CD4-positive, alpha-beta T cell treated with Interferon alpha-2 for 1 hour (primary cell): ENCODE results near the gene JAGN1.
A peak's percentile ranks its signal among the peaks of the same experiment; 100 is the strongest.
"Not testable (repeated sequence)": the region's sequence is repeated elsewhere in the genome, so short reads cannot be mapped to it uniquely, and the experiment has no call there.

Experiments
- DNase-seq, 2 donors: peaks; one replicate each; pipeline ENCODE4 v3.0.0-alpha.2; 2020 to 2022

Gene JAGN1

DNA sequence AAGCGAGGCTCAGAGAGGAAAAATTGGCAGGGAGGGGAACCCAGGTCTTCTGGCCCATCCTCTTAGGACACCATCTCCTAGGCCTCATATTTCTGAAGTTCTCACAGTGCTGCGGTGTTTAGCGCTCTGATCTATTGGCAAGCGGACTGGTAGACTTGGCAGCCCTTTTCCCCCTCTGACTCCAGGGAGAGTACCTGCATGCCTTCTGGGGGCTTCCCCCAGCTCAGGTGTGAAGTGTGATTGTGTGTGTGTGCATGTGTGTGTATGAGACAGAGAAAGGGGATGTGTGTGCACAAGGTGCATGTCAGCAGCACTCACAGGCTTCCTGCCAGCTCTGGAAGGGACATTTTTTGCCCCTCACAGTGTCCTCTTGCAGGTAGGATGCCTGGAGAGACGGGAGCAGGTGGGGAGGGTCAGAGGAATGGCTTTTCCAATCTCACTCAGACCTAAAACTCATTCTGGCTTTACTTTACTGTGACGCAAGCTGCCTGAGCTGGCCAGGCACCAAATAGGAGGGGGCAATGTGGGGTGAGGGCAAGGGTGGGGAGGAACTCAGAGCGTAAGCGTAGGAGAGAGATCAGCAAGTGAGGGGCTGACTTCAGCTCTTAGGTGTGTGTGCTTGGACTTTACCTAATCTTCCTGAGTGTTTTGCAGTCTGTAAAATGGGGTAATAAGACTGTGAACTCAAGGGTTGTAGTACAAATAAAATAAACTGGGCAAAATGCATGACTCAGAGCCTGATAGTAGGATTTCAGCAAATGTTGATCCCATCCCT is 8.2 kb downstream of the JAGN1 start:
- no peak for DNase-seq

DNA sequence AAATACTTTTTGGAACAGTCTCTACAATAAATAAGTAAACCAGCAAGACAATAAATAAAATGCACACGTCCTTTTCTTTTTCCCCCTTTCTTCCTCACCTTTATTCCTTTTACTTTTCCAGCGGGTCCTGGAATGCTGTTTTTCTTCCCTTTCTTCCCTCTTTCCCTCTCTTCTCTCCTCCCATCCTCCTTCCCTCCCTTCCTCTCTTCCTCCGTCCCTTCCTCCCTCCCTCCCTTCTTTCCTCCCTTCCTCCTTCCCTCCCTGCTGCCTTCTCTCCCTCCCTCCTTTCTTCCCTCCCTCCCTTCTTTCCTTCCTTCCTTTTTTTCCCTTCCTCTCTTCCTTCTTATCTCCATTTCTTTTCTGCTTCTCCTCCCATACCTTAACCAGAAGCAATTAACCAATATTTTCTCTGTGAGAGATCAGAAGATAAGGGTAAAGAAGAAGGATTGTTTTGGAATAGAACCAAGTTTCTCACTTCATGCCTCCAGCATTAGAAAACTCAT is 8.9 kb downstream of the JAGN1 start:
- DNase-seq: no peak

DNA sequence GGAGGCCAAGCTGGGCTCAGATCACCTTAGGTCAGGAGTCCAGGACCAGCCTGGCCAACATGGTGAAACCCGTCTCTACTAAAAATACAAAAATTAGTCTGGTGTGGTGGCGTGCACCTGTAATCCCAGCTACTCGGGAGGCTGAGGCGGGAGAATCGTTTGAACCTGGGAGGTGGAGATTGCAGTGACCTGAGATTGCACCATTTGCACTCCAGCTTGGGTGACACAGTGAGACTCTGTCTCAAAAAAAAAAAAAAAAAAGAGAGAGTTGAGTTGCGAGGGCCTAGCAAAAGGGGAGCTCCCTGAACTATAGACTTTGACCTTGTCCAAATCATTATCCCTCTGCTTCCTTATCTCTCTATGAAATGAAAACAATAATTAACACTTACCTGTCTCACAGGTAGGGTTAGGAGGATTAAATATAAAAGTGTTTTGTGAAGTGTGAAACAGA is 10.6 kb downstream of the JAGN1 start:
- not testable (repeated sequence) for DNase-seq

DNA sequence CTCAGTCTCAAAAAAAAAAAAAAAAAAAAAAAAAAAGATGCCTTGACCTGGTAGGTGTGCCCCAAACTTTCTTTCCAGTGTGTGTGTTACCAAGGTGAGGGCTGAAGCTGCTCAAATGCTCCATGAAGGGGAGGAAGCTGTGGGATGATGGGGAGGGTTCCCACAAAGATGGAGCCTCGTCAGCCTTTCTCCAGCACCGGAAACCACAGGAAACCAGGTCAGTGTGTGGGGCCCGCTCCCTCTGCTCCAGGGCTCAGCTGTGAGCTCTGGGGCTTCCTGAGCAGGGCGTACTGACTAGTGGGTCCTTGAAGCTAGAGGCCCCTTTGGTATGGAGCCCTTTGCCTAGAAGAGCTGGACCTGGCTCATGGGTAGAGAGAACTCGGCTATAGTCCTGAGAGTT is 11.6 kb downstream of the JAGN1 start:
- peak in 1 of 2 donors; percentile 45 for DNase-seq

DNA sequence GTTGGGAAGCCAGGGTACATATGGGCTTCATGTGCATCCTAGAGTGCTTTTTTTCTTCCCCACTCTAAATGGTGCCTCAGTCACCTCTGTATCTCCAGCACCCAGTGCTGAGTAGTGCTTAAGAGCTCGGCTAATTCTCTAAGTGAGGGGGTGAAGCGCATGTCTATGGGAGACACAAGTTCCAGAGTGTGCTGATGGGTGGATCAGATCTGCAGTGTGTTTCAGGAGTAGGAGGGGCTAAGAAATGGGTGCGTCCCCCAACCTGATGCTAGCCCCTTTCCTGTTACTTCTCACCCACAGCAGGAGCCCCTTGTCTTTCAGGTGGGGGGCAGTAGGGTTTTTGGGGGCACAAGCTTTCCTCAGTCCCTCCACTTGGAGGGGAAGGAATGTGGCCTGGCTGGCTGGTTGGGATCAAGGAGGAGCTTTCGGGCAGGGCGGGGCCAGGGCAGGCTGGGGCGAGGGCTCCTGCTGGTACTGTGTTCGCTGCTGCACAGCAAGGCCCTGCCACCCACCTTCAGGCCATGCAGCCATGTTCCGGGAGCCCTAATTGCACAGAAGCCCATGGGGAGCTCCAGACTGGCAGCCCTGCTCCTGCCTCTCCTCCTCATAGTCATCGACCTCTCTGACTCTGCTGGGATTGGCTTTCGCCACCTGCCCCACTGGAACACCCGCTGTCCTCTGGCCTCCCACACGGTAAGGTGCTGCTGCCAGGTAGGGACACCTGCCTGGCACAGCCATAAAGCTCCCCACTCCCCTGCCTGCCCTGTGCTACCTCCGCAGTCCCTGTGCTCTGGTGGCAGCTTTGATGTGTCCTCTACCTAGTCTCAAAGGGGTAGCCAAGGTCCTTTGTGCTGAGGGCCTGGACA is 12.2 kb downstream of the JAGN1 start, which contains the start of gene IL17RE:
Gene IL17RE (plus strand): TSS at position 477 of the 866 bp plus-strand sequence. CDS start 85 bp downstream, at position 562.
- DNase-seq: no peak

DNA sequence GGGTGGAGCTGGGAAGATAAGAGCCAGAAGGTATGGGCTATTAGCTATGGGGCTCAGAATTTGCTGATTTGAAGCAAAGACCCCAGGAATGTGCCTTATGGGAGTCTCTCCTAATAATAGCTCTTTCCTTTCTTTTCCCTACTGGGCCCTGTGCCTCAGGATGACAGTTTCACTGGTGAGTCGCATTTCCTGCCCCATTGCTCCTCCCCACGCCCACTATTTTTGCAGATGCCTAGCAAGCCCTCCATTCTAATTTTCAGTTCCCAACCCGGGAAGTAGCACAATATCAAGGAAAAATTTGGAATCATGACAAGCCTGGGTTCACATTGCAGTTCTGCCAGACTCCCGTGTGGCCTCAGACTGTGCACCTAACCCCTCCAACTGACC is 12.8 kb downstream of the JAGN1 start:
- no peak for DNase-seq

DNA sequence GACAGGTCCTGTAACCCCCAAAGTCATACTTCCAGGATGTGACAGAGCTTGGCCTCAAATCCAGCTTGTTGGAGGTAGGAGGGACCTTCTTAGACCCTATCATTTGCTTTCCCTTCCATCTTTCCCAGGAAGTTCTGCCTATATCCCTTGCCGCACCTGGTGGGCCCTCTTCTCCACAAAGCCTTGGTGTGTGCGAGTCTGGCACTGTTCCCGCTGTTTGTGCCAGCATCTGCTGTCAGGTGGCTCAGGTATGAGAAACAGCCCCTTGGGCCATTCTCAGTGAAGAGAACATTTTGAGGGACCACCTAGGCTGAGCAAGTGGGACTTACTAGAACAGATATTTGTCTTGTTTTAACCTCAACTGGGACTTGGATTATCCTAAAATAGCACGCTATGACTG is 13.5 kb downstream of the JAGN1 start:
- DNase-seq: no peak

DNA sequence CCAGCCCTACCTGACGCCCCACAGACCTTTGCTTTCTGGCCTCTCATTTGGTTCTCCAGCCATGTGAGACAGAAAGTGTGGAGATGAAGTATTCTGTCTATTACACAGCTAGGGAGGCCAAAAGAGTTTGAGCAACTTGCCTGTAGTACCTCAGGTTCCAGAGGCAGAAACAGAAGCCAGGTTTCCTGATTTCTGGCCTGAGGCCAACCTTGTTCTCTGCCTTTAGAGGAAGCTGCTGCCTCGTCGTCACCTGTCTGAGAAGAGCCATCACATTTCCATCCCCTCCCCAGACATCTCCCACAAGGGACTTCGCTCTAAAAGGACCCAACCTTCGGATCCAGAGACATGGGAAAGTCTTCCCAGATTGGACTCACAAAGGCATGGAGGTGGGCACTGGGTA is 16.1 kb downstream of the JAGN1 start:
- no peak for DNase-seq

DNA sequence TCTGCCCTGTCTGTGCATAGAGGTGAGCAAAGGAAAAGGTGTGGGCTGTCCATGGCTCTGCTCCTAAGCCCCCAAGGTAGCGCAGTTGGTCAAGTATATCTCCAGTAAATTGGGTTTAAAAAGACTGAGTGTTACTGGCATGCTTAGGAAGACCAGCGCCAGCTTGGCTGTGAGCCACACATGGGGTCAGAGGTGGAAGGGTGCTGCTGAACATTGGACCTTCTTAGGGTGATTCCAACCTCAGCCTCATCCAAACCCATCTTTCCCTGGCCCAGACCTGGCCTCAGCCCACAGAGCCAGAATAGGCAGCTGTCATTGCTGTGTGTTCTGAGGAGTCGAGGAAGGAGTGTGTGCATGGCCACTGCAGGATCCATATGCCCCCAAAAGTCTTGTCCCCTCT is 17.9 kb downstream of the JAGN1 start:
- DNase-seq: no peak

DNA sequence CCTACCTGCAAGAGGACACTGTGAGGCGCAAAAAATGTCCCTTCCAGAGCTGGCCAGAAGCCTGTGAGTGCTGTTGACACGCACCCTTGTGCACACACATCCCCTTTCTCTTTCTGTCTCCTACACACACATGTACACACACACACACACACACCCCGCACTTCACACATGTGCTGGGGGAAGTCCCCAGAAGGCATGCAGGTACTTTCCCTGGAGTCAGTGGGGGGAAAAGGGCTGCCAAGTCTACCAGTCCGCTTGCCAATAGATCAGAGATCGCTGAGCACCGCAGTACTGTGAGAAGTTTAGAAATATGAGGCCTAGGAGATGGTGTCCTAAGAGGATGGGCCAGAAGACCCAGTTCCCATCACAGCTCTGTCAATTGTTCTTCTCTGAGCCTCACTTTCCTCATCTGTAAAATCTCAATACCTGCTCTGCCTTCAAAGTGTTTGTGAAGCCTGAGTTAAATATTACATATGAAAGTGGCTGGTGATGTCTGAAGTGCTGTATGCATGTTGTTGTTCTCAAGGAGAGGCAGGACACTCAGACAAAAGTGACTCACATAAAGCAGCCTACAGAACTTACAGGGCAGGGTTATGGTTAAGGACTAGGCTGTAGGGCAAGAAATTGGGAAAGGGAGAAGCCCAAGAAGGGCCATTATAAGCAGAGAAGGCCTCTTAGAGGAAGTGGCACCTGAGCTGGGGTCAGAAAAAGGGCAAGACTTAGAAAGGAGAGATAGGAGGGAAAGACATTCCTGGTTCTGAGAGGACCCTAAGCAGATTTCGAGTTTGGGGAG is 19.0 kb downstream of the JAGN1 start:
- peak in 1 of 2 donors; percentile 24 for DNase-seq

DNA sequence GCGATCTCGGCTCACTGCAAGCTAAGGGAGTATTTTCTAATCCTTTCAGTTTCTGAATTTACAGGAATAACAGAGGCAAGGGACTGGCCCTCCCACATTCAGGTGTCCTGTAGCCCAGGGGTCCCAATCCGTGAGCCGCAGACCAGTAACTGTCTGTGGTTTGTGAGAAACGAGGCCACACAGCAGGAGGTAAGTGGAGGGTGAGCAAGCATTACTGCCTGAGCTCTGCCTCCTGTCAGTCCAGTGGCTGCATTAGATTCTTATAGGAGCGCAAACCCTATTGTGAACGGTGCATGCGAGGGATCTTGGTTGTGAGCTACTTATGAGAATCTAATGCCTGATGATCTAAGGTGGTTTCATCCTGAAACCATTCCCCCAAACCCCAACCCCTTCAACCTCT is 21.5 kb downstream of the JAGN1 start:
- no peak for DNase-seq

DNA sequence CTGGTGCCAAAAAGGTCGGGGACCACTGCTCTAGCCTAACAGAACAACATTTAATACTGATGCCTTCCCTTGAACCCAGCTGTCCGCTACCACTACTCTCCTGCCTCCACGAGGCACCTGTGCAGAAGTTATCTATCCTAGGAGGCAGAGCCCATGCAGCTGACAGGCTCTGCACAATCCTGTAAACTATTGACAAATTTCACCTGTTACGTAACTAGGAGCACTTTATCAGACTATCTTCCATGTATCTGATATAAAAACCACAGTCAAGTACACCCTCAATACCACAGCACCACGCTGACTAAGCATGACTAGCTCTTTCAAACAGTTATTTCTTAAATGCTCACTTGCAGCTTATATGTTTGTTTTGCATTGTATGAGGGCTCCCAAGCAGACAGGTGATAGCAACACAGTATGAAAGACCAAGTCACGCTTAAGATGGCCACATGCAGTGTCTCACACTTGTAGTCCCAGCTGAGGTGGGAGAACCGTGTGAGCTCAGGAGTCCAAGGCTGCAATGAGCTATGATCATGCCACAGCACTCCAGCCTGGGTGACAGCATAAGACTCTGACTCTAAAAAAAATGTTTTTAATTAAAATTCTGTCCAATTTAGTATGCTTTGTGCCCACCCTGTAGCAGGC is 22.0 kb downstream of the JAGN1 start:
- peak in 1 of 2 donors; percentile 37 for DNase-seq

DNA sequence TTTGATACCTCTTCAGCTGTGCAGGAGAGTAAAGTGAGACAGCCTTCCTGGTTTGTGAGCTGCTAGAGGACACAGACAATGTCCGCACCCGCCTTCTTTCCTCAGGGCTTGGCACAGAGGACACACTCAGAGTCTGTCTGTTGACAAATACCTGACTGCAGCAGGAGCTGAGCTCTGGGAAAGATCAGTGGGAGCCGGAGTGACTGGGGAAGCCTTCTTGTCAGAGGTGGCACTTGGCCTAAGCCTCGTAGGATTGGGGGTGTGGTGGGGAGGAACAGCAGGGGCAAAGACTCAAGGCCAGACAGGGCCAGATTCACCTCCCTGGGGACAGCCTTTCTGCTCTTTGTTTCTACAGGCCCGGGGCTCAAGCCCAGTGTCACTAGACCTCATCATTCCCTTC is 23.2 kb downstream of the JAGN1 start:
- no peak for DNase-seq

DNA sequence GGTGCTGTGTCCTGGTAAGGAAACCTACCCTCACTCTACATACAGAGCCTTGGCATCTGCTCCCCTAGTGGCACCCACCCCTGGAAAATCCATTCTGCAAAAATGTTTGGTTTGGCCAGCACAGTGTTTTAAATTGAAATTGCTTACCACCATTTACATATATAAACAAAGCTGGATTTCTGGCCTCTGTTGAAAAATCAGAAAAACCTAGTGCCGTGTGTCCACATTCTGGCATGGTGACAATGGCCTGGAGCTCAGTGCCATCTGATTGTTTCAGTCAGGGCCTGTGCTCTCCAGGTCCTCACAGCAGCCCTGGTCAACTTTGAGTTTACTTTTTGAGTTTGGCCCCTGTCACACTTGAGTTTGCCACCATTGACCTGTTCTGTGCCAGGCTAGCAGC is 23.6 kb downstream of the JAGN1 start:
- DNase-seq: no peak

DNA sequence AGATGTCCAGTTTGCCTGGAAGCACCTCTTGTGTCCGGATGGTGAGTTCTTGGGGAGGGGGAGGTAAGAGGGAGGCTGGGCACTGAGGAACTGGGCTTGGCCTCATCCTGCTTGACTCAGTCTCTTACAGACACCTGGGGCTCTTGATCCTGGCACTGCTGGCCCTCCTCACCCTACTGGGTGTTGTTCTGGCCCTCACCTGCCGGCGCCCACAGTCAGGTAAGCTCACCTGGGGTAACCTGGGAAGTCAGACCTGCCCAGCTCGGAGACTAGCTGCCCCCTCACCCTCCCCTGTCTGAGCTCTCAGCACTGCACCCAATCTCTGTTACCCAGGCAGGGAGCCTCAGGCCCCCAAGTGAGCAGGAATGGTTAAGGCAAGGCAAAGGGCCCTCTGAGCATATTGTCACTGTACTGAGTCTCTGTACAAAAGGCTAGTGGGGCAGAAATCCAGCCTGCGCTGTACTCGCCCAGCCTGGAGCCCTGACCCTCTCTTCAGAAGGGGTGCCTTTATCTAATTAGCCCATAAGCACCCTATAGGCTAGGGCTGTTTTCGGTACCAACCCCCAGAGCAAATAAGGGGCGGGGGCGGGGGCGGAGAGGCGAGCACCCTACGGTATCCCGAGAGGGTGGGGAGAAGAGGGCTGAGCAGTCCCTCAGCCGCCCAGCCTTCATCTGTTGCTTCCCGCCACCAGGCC is 24.3 kb downstream of the JAGN1 start:
- no peak for DNase-seq

DNA sequence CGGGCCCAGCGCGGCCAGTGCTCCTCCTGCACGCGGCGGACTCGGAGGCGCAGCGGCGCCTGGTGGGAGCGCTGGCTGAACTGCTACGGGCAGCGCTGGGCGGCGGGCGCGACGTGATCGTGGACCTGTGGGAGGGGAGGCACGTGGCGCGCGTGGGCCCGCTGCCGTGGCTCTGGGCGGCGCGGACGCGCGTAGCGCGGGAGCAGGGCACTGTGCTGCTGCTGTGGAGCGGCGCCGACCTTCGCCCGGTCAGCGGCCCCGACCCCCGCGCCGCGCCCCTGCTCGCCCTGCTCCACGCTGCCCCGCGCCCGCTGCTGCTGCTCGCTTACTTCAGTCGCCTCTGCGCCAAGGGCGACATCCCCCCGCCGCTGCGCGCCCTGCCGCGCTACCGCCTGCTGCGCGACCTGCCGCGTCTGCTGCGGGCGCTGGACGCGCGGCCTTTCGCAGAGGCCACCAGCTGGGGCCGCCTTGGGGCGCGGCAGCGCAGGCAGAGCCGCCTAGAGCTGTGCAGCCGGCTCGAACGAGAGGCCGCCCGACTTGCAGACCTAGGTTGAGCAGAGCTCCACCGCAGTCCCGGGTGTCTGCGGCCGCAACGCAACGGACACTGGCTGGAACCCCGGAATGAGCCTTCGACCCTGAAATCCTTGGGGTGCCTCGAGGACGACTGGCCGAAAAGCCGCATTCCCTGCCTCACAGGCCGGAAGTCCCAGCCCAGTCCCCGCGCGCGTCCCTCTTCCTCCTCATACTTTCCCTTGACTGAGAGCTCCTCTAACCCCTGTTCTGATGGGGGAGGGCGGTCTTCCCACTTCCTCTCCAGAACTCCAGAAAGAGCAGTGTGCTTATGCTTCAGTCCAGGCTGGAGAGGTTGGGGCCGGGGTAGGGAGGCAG is 25.1 kb downstream of the JAGN1 start:
- DNase-seq: peak in 1 of 2 donors; percentile 38

DNA sequence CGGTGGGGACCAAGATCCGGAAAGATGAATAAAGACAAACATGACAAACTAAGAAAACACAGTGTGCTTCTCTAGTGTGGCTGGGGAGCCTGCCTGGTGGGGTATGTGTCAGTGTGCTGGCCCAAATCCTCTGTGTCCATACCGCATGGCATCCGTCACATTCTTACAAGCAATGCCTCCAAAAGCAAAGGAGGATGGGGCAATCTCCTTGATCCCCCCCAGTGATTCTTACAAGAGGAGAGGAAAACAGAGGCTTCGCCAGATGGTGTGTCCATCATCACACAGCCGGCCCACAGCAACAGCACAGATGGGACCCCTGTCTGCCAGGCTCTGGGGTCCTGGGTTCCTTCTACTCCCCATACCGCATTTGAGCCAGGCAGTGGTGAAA is 25.9 kb downstream of the JAGN1 start:
- no peak for DNase-seq

DNA sequence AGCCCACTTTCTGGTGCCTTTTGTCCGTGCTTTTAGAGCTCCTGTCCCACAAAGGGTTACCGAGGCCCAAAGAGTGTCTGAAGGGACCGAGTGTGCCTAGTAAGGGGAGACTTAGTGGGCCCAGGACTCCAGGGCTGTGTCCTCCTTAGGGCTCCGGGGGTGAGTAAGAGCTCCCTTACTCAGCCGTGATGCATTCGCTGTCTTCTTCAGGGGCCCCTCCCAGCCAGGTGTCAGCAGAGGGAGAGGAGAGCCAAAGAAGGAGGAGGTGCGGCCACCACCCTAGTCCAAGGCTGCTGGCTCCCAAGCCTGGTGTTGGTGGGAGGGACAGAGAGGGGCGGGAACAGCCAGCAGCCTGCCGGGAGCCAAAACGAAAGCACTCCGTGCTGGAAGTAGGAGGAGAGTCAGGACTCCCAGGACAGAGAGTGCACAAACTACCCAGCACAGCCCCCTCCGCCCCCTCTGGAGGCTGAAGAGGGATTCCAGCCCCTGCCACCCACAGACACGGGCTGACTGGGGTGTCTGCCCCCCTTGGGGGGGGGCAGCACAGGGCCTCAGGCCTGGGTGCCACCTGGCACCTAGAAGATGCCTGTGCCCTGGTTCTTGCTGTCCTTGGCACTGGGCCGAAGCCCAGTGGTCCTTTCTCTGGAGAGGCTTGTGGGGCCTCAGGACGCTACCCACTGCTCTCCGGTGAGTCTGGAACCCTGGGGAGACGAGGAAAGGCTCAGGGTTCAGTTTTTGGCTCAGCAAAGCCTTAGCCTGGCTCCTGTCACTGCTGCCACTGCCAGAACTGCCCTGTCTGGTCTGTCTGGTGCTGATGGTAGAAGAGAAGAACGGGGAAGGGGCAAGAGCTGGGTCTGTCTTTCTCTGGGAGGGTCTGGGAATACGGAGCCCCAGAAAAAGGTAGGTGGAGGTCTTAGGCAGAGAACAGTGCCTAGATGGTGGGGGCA is 26.6 kb downstream of the JAGN1 start, which contains the start of gene IL17RC:
Gene IL17RC (plus strand): TSS at position 365 of the 947 bp plus-strand sequence. CDS start 218 bp downstream, at position 583.
- DNase-seq: peak in 1 of 2 donors; percentile 11

DNA sequence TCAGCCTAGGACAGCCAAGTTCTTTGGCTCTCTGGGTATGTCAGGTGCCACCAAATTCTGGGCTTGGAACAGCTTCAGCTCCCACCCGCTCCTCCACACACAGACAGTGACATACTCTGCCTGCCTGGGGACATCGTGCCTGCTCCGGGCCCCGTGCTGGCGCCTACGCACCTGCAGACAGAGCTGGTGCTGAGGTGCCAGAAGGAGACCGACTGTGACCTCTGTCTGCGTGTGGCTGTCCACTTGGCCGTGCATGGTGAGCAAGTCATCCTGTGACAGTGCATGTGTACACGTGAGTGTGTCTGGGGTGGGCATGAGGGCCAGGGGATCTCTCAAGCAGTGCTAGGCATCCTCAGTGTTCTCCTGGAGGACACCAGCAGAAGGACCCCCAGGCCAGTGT is 27.4 kb downstream of the JAGN1 start:
- DNase-seq: no peak
